ENCODE measurements around the gene NADK. TPM values are rescaled to one million over a fixed set of nuclear protein-coding genes. Genes with fewer than 3 reads are reported as not detected.
"Not testable (repeated sequence)": the region's sequence is repeated elsewhere in the genome, so short reads cannot be mapped to it uniquely, and the experiment has no call there.

The NADK gene
- total RNA-seq, 4 donors from 2014 or later = 36.1 to 57.6 (median 39.5) TPM

GRCh38 chr1:1752190-1752589 lies 26.1 kb downstream of the NADK start:
- H3K36me3 ChIP-seq = peaks cover 24 to 52% (median 32%) of the 10 kb centered on the region in 3 donors
- H3K9me3 ChIP-seq = no peaks in the 10 kb centered on the region
- no peak for DNase-seq
- intact Hi-C loops (cut with DNase I) = loop anchor here (10.0 kb wide), 1 partner anchor 153 kb away; no protein-coding TSS in a partner anchor
- no peak overlapping the region for H3K27ac ChIP-seq
- no peaks in the 10 kb centered on the region for H3K4me1 ChIP-seq
- WGBS, 2 donors = 71 to 90% methylated on average over 8 to 9 of the region's 11 CpGs
- H3K4me3 ChIP-seq = no peak overlapping the region
- TF ChIP-seq, protein P1, sequence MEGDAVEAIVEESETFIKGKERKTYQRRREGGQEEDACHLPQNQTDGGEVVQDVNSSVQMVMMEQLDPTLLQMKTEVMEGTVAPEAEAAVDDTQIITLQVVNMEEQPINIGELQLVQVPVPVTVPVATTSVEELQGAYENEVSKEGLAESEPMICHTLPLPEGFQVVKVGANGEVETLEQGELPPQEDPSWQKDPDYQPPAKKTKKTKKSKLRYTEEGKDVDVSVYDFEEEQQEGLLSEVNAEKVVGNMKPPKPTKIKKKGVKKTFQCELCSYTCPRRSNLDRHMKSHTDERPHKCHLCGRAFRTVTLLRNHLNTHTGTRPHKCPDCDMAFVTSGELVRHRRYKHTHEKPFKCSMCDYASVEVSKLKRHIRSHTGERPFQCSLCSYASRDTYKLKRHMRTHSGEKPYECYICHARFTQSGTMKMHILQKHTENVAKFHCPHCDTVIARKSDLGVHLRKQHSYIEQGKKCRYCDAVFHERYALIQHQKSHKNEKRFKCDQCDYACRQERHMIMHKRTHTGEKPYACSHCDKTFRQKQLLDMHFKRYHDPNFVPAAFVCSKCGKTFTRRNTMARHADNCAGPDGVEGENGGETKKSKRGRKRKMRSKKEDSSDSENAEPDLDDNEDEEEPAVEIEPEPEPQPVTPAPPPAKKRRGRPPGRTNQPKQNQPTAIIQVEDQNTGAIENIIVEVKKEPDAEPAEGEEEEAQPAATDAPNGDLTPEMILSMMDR (IDR thresholded peaks at IDR 0.05) = no peak
- TF ChIP-seq POLR2A (IDR thresholded peaks at IDR 0.05) = no peak
- no peaks in the 10 kb centered on the region for H3K27me3 ChIP-seq

DNA sequence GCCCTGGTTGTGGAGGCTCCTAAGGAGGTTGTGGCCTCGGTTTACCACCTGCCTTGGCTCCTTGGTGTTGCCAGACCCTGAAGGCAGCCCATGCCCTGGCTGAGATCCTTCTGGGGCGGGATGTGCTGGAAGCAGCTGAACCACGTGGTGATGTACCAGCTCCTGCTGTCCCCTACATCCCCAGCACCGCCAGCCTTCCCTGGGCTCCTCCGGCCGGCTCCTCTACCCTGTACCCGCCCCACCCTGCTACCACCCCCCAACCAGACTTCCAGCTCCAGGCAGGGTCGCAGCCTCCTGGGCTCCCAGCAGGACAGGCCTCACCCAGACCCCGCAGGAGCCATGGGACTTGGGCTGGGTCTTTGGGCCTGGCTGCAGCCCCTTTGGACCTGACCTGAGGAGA lies 28.3 kb downstream of the NADK start:
- not testable (repeated sequence) for H3K27ac ChIP-seq, H3K9me3 ChIP-seq, H3K27me3 ChIP-seq, H3K4me3 ChIP-seq, H3K4me1 ChIP-seq, DNase-seq
- WGBS, 2 donors = no CpG with 5 or more reads among the region's 9 CpGs
- intact Hi-C loops (cut with DNase I) = loop anchor here (10.0 kb wide), 1 partner anchor 155 kb away; no protein-coding TSS in a partner anchor
- peaks cover 7 to 30% (median 14%) of the 10 kb centered on the region in 3 donors for H3K36me3 ChIP-seq

- peaks cover 4 to 19% (median 7%) of the 10 kb centered on the region in 3 donors for H3K36me3 ChIP-seq
- H3K4me1 ChIP-seq = no peaks in the 10 kb centered on the region
- no peak overlapping the region for H3K4me3 ChIP-seq
- no peaks in the 10 kb centered on the region for H3K9me3 ChIP-seq
- TF ChIP-seq POLR2A (IDR thresholded peaks at IDR 0.05) = no peak
- TF ChIP-seq, protein P1 (IDR thresholded peaks at IDR 0.05) = no peak
- intact Hi-C loops (cut with DNase I) = no loop called here
- H3K27ac ChIP-seq = no peak overlapping the region
- WGBS, 2 donors = 73 to 81% methylated on average over 5 to 8 of the region's 18 CpGs
- no peak for DNase-seq
- no peaks in the 10 kb centered on the region for H3K27me3 ChIP-seq
These were observed 29.5 kb downstream of the NADK start for GRCh38 chr1:1748686-1749321.

DNA sequence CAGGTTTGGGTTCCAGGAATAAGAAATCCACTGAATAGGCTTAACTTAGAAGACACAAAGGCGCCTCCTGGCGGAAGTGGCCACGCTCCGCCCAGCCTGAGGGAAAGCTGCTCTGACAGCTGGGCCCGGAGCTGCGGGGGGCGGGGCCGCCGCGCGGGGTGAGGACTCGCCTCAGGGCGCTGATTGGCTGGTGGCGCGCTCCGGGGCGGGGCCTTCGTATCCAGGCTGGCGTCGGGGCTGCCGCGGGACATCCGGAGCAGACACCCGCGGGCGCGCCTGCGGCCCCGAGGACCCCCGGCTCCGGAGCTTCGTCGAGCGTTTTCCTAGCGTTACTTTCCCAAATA lies 31.7 kb downstream of the NADK start:
- peak overlapping the region in 3 of 4 donors; percentile 88 to 93 (median 93) for H3K27ac ChIP-seq
- H3K4me1 ChIP-seq; H3K27me3 ChIP-seq; intact Hi-C loops (cut with DNase I); H3K9me3 ChIP-seq; H3K36me3 ChIP-seq; DNase-seq: not testable (repeated sequence)
- WGBS, 2 donors = no CpG with 5 or more reads among the region's 35 CpGs
- peak overlapping the region in 3 of 4 donors; percentile 48 to 71 (median 56) for H3K4me3 ChIP-seq

- H3K4me3 ChIP-seq = peak overlapping the region in 3 of 4 donors; percentile 48 to 71 (median 56)
- intact Hi-C loops (cut with DNase I); H3K36me3 ChIP-seq; H3K4me1 ChIP-seq; H3K9me3 ChIP-seq; H3K27me3 ChIP-seq: not testable (repeated sequence)
- peak; percentile 15 for DNase-seq
- no CpG with 5 or more reads among the region's 101 CpGs for WGBS, 2 donors
- TF ChIP-seq POLR2A (IDR thresholded peaks at IDR 0.05) = peak in 1 of 4 donors; percentile 23
- TF ChIP-seq, protein P1 (IDR thresholded peaks at IDR 0.05) = peak in 4 of 6 experiments; percentile 20 to 64 (median 48)
- H3K27ac ChIP-seq = peak overlapping the region in 3 of 4 donors; percentile 88 to 93 (median 93)
These were observed 32.4 kb downstream of the NADK start for GRCh38 chr1:1745651-1746565.

DNA sequence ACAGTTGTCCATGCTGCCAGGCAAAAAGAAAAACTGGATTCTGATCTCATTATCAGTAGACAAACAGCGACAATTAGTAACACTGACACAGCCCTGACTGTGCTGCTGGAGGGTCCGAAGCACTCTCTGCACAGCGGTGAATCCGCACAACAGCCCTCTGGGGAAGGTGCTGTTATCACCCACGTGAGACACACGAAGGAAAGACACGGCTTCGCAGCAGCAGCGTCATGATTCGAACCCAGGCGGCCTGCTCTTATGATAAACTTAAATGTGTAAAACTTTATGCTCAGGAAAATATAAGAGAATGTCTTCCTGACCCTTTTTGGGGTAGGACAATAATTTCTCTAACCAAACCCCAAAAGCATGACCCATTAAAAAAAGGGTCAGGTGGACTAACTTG lies 35.7 kb downstream of the NADK start:
- peaks cover 0 to 19% (median 0%) of the 10 kb centered on the region in 3 donors for H3K36me3 ChIP-seq
- H3K4me1 ChIP-seq; H3K27me3 ChIP-seq; H3K4me3 ChIP-seq; intact Hi-C loops (cut with DNase I); H3K27ac ChIP-seq; DNase-seq; H3K9me3 ChIP-seq: not testable (repeated sequence)
- 89 to 98% methylated on average over 7 to 11 of the region's 11 CpGs for WGBS, 2 donors

- intact Hi-C loops (cut with DNase I); H3K4me3 ChIP-seq; H3K4me1 ChIP-seq; H3K27me3 ChIP-seq; H3K9me3 ChIP-seq; DNase-seq: not testable (repeated sequence)
- H3K27ac ChIP-seq = peak overlapping the region; percentile 31 to 71 (median 56)
- 34 to 51% methylated on average over 9 to 12 of the region's 12 CpGs for WGBS, 2 donors
- H3K36me3 ChIP-seq = peaks cover 0 to 25% (median 0%) of the 10 kb centered on the region in 3 donors
These were observed 37.3 kb downstream of the NADK start for GRCh38 chr1:1741013-1741412.

DNA sequence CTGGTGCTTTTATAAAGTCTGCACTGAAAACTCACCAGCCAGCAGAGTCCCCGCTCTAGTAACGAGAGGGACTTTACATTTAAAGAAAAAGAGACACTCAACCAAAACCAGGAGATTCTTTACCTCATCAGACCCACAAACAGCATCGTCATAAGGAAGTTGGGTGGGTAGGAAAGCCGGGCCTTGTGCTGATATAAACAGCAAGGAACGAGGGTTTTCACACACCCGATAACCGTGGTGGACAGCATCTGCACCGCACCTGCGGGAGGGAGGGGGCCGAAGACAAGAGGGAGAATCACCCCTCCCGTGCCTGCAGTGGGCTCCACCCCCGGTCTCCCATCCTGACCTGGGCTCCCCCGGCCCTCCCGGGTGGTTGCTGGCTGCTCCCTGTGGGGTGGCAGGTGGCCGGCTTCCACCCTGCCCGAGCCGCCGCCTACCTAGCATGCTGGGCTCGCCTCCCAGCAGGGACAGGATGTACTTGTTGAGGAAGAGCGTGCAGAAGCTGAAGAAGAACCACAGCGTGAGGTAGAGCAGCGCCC lies 39.4 kb downstream of the NADK start:
- H3K9me3 ChIP-seq; H3K27me3 ChIP-seq; H3K4me1 ChIP-seq; H3K4me3 ChIP-seq; DNase-seq; H3K27ac ChIP-seq; intact Hi-C loops (cut with DNase I): not testable (repeated sequence)
- peaks cover 0 to 43% (median 0%) of the 10 kb centered on the region in 3 donors for H3K36me3 ChIP-seq
- no CpG with 5 or more reads among the region's 22 CpGs for WGBS, 2 donors
